Ascending aorta (tissue), 2 donors: Measurements from ENCODE around the gene UBE2G2. TPM values are rescaled to one million over a fixed set of nuclear protein-coding genes. Genes with fewer than 3 reads are reported as not detected.

Experiments used
- DNase-seq, 2 donors: peaks; one replicate each; pipeline ENCODE4 v3.0.0-alpha.2; 2019; ENCODE audit warnings: low spot score in 2 of 2
- H3K27ac ChIP-seq, 2 donors: fragments of 200-600 bp; sonication (generic); one replicate each; pipeline ENCODE4 v1.5.1; 2016 to 2017; ENCODE audit warnings: mild to moderate bottlenecking in 1 of 2
- H3K27me3 ChIP-seq: fragments of 200-600 bp; sonication (generic); one replicate; pipeline ENCODE4 v1.5.1; 2017
- H3K36me3 ChIP-seq, 2 donors: fragments of 200-600 bp; sonication (generic); one replicate each; pipeline ENCODE4 v1.5.1; 2016
- H3K4me1 ChIP-seq, 2 donors: fragments of 200-600 bp; sonication (generic); one replicate each; pipeline ENCODE4 v1.5.1; 2016 to 2017; ENCODE audit warnings: mild to moderate bottlenecking in 1 of 2
- H3K4me3 ChIP-seq, 2 donors: fragments of 200-600 bp; sonication (generic); one replicate each; pipeline ENCODE4 v1.5.1; 2016 to 2017; ENCODE audit warnings: mild to moderate bottlenecking in 1 of 2
- H3K9me3 ChIP-seq, 2 donors: fragments of 200-600 bp; sonication (generic); one replicate each; pipeline ENCODE4 v1.5.1; 2016
- CTCF ChIP-seq, 3 experiments: fragments of 200-600 bp in 2 of 3; fragments of 450-650 bp in 1 of 3; sonication (generic) in 2 of 3; IDR thresholded peaks; one replicate each; pipeline ENCODE4 v1.5.1; 2016 to 2019; ENCODE audit warnings: antibody characterized with exemption in 3 of 3, mild to moderate bottlenecking in 1 of 3, moderate library complexity in 1 of 3
- intact Hi-C: fragments of 100-400 bp; cut with DNase I; formaldehyde crosslinking; loops from one replicate; pipeline ENCODE4 v1.15.1; 2023
- total RNA-seq: library from RNA; depleted of rRNA; stranded (reverse); fragments of >200 nt; gene quantifications from one replicate; pipeline ENCODE4 v1.1.0, GENCODE V29; 2016

Gene UBE2G2
- total RNA-seq, 1 donor from 2014 or later: 58.1 TPM

GRCh38 chr21:44764319-44765230 lies 37.0 kb downstream of the UBE2G2 start:
- Histone ChIP-seq H3K27ac (no peak overlapping the region), H3K9me3 (no peaks in the 10 kb centered on the region), H3K4me1 (no peaks in the 10 kb centered on the region), H3K27me3 (no peaks in the 10 kb centered on the region), H3K36me3 (peaks cover 2 to 7% of the 10 kb centered on the region in 2 donors), H3K4me3 (no peak overlapping the region)
- no peak for TF ChIP-seq CTCF (IDR thresholded peaks at IDR 0.05)
- no peak for DNase-seq
- intact Hi-C loops: no loop called here

GRCh38 chr21:44763451-44764318 lies 37.9 kb downstream of the UBE2G2 start:
- TF ChIP-seq CTCF (IDR thresholded peaks at IDR 0.05): no peak
- no peak for DNase-seq
- intact Hi-C loops: no loop called here
- H3K9me3 ChIP-seq: no peaks in the 10 kb centered on the region
- no peak overlapping the region for H3K4me3 ChIP-seq
- no peaks in the 10 kb centered on the region for H3K4me1 ChIP-seq
- H3K36me3 ChIP-seq: peaks cover 0 to 4% of the 10 kb centered on the region in 2 donors
- no peaks in the 10 kb centered on the region for H3K27me3 ChIP-seq
- no peak overlapping the region for H3K27ac ChIP-seq

GRCh38 chr21:44763050-44763378 lies 38.6 kb downstream of the UBE2G2 start:
- H3K36me3 ChIP-seq: no peaks in the 10 kb centered on the region
- no peaks in the 10 kb centered on the region for H3K4me1 ChIP-seq
- H3K9me3 ChIP-seq: no peaks in the 10 kb centered on the region
- peak in 1 of 2 donors; percentile 50 for DNase-seq
- no peak overlapping the region for H3K27ac ChIP-seq
- intact Hi-C loops: no loop called here
- TF ChIP-seq CTCF (IDR thresholded peaks at IDR 0.05): no peak
- H3K4me3 ChIP-seq: no peak overlapping the region
- no peaks in the 10 kb centered on the region for H3K27me3 ChIP-seq

GRCh38 chr21:44762221-44763049 lies 39.2 kb downstream of the UBE2G2 start:
- no peak for TF ChIP-seq CTCF (IDR thresholded peaks at IDR 0.05)
- Histone ChIP-seq H3K4me3 (no peak overlapping the region), H3K27ac (no peak overlapping the region), H3K27me3 (no peaks in the 10 kb centered on the region), H3K36me3 (no peaks in the 10 kb centered on the region), H3K9me3 (no peaks in the 10 kb centered on the region), H3K4me1 (no peaks in the 10 kb centered on the region)
- intact Hi-C loops: no loop called here
- DNase-seq: peak in 1 of 2 donors; percentile 59

GRCh38 chr21:44761747-44762208 lies 39.8 kb downstream of the UBE2G2 start:
- Histone ChIP-seq H3K27ac (no peak overlapping the region), H3K4me3 (no peak overlapping the region), H3K9me3 (no peaks in the 10 kb centered on the region), H3K27me3 (no peaks in the 10 kb centered on the region), H3K36me3 (no peaks in the 10 kb centered on the region), H3K4me1 (no peaks in the 10 kb centered on the region)
- no peak for TF ChIP-seq CTCF (IDR thresholded peaks at IDR 0.05)
- peak in 1 of 2 donors; percentile 45 for DNase-seq
- intact Hi-C loops: no loop called here
